Measurements from ENCODE around the gene PAIP2.
"Not testable (repeated sequence)": the region's sequence is repeated elsewhere in the genome, so short reads cannot be mapped to it uniquely, and the experiment has no call there.

Gene PAIP2

DNA sequence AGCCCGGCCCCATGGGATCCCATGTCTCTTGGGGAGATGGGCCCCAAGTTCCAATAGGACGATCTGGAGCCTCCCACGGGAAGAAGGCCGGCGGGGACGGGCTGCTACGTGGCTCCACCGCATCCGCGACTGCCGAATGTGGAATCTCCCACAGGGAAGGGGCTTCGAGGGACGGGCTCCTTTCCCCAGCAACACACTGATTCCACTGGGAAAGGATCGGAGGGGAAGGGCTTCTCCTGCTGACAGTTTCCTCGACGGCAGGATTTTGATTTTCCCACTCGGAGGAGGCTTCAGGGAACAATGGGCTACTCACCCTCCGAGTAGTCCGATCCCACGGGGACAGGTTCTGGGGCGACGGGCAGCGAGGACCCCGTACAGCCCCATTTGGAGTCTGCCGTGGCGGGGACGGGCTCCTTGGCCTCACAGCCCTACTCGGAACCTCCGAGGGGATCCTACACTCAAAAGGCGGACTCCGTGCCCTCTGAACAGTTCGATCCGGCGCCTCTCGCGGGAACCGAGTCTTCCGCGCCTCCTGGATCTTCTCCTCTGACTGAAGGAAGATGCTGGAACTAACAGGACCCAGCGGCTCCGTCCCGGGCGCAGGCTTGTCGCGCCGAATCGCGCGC is 52.0 kb downstream of the PAIP2 start:
- DNase-seq = no peak

DNA sequence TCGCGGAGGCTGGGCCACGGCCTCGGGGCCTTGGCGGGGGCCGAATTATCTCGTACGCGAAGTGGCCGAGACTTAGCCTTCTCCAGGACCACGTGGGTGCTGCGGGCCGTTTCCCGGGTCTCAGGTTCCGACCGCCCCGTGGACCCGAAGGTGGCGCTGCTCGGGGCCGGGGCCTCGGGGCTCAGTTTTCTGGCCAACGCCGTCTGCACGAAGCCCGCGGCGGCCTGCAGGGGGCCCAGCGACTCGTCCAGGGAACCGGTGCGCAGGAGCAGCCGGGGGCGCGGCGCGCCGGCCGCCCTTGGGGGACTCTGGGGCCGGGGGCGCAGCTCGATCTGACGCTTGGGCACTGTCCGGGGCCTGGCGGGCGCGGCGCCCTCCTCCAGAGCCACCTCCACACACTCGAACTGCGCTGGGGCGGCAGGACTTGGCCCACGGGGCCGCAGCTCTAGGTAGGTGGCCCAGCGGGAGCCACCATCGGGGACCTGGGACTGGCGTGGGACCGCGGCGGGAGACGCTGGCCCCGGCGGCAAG is 52.5 kb downstream of the PAIP2 start:
- DNase-seq = peak in 1 of 2 experiments; percentile 30

DNA sequence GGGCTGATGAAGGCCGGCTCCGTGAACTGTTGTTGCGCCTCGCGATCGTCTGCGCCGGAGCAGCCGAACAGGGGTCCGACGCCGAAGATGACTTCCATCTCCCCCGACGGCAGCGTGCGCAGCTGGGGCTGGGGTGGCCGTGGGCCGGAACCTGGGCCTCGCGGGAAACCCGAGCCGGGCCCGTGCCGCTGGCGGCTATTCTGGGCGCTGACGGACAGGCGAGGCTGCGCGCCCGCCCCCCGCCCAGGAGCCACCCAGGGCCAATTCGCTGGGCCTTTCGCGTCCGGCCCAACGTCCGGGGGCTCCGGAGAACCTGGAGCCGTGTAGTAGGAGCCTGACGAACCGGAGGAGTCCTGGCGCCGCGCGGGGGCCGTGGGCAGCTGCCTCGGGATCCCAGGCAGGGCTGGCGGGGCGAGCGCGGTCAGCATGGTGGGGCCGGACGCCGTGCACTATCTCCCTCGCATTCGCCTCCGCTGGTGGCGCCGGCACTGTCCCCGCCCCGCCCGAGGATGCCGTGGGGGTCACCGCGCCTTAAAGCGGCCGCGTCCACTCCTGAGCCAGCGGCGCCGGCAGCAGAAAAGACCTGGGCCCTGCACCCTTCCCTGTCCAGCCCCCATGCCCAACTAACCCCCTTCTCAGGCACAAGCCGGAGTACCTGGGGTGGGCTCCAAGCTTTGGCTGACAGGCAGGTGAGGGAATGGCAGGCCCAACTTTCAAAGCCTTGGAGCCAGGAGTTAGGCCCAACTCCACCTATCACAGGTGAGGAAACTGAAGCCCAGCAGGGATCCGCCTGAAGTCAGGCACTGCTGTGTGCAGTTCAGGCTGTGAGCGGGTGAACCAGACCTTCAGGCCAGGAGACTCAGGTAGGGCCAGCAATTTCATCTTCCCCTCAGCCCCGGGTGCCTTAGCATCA is 53.3 kb downstream of the PAIP2 start, which contains the start of gene PROB1:
PROB1 (minus strand) TSS at position 451 of the 913 bp plus-strand sequence; CDS start at position 428, 23 bp downstream.
- DNase-seq = no peak

DNA sequence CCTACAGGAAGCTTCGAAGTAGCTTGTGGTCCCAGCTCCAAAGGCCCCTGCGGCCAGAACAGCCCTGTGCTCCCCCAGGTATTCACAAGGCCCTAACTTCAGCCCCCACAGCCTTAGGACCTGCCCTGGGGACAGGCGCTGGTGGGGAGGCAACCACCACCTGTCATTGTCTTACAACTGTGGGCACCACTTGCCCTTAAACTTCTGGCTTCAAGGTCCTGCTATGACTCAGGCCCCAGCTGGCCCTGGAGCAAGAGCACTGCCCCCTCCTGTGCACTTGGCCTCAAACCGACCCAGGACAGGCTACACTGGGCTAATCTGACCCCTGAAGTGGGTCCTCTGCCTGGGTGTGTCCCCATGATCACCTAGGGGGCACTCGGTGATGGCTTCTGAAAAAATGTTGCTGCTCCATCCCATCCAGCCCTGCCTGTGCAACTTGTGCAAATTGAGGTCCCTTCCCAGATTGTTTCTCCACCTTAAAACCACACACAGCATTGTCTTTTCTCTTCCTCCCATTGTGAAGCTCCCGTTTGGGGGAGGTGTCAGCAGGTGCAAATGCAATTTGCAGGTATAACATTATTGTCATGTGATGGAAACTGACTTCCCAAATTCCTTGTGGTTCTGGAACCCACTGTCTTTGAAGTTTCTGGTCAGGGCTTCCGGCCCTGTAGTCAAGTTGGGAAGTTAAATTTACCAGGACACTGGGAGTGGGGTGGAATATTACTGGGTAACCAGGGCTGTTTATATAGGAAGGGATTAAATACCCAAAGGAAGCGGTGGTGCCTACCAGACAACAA is 54.4 kb downstream of the PAIP2 start:
- no peak for DNase-seq

DNA sequence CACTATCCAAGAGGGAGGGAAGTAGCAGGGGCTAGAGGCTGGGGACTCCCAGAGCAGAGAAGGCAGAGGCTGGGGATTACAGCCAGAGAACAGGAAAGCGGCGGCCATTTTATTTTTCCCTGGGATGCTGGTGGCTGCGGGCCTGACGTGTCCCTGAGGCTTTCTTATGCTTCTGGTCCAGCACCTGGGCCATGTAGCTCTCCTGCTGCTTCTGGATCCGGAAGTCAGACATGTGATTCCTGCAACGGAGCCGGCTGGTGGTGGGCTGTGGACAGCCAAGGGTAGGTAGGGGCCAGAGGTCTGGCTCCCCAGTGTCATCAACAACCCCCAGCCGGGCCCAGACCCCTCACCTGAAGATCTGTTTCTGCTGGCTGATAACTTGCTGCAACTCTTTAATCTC is 55.0 kb downstream of the PAIP2 start:
- DNase-seq = no peak

DNA sequence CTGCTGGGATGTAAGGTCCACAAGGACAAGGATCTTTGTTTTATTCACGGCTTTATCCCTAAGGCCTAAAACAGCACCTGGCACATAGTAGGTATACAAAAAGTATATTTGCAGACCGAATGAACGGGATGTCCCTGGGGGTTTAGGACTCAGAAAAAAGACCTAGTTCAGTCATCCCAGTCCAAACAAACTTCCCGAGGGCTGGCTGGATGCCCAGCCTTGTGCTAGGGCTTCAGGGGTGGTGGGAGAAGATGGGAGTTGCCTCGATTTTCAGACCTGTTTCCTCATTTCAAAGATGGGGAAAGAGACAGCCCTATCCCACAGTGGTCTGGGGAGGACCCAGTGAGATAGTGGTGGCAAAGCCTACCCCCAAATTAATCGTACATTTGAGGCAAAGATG is 56.3 kb downstream of the PAIP2 start:
- DNase-seq = no peak

DNA sequence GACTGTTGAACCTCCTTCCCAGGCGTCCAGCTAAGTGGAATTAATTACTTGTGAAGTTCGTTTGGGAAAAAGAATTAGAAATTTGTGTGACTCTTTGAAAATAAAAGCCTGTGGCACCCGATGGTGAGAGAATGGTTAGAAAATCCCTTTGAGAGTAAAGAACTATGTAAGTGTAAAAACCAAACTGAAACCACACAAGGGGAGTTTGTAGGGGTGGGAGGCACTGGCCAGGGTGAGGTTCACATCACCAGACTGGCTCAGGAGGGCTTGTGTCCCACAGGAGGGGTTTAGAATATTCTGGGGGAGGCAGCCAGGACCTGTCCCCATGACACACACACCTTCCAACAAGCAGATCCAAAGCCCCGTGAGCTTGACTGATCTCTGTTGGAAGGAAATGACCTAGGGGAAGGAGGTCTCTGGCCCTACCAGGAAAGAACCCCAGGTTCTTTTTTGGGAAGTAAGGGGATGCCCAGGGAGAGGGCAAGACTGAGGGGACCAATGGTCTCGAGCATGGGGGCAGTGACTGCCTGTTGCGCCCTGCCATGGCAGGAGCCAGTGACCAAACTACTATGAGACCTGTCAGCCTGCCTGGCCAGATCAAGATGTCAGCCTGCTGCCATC is 58.0 kb downstream of the PAIP2 start:
- DNase-seq = no peak

DNA sequence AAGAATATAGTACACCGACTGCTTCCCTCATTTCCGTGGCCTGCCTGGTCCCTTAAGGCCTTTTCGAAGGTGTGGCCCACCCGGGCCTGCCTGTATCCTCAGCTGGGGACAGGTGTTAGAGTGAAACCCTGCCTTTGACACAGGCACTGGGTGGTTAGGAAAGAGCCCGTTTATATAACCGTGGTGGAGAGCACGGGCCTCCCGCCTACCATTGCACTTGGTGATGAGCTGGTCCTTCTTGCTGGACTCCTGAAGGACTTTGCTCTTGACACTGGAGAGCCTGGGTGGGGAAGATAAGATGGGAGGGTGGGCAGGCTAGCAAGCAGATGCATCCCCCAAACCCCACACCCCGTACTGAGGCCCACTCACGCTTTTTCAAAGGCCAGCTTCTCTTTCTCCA is 59.9 kb downstream of the PAIP2 start:
- no peak for DNase-seq

DNA sequence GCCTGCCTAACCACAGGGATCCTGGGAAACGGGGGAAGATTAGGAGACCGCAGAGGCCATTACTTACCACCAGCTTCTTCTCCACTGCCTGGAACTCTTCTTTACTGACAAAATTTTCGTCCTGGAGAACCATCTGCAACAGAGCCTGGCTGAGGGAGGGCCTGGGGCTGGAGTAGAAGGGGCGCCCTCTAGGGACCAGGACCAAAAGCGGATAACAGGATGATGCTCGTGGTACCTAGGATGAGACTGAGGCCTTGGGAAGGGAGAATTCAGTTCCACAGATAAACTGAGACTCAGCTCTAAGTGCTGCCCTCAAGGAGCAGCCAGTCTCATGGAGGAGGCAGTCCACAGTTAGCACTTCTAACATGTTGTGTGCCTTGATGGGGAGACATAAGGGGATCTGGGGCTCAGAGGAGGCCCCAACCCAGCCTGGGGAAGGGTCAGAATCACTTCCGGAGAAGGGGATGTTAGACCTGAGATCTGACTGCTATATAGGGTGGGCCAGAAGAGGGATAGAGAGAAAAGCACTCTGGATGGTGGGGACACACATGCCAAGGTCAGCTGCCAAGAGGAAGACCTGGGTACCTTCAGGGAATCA is 61.0 kb downstream of the PAIP2 start:
- DNase-seq = peak; percentile 72 to 80

DNA sequence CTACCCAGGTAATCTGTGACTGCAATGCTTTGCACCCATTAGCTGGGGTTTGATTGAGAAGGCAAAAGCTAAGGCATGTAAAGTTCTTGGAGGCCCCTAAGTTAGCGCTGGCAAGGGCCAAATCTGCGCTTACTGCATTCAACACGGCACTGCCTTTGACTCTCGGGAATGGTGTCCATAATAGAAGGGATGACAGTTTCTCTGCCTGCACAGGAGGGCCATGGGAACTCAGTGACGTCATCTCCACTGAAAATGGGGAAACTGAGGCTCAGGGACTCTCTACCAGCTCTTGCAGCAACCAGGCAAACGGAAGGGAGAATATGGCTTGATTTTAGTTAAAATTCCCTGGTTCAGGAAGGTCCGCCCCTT is 61.7 kb downstream of the PAIP2 start:
- no peak for DNase-seq

DNA sequence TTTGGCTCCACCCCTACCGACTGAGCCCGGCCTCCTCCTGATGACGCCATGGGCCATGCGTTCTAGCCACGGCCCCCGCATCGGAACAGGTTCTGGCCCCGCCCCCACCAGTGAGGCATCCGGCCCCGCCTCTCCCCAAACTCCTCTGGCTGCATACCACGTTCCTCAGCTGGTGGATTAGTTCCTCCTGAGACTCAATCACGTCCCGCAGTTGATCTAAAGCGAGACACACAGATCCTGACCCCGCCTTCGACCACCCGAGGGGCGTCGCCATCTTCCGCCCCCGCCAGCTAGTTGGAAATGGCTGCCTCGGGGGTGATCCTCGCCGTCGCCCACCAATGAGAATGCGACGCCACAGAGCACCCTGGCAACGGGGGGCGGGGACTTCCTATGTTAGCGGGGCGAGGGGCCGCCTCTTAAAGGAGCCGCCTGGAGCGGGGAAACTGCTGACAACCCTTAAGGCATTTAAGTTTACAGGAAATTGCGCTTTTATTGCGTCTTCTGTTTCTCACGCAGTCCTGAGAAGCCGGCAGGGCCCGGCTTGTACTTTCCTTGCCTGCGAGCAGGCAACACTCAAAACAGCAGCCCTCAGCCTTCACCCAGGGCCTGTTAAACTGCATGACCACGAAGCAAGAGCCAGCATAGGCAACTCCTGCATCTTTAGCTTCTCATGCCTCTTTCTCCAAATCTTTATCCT is 62.3 kb downstream of the PAIP2 start, which contains the start of gene SPATA24:
SPATA24 (minus strand) TSS at position 303 of the 697 bp plus-strand sequence; CDS start at position 274, 29 bp downstream.
- DNase-seq = peak; percentile 97

DNA sequence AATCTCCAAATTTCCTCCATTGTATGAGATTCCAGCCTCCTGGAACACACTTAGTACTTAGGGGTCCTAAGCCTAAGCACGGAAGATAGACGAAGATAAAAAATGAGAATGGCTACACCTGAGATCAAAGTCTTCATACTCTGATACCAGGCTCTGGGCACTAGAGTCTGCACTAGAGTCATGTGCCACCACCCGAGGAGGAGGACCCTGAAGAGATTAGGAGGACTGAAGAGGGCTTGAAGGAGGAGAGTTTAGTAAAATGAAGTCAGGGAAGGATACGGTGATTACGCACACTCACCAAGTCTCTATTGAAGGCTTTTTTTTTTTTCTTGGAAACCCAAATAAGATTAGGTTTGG is 62.8 kb downstream of the PAIP2 start:
- no peak for DNase-seq

DNA sequence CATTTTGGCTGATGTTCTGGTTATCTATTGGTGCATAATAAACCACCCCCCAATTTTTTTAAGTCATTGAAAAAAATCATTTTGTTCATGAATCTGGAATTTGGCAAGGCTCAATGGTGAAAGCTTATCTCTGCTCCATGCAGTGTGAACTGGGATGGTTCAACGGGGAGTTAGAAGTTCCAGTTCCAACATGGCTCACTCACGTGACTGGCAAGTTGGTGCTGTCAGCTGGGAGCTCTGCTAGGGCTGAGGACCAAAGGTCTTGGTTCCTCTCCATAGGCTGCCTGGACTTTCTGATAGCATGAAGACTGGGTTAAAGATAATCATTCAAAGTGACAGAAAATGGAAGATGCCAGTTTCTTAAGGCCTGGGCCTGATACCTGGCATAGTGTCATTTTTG is 65.3 kb downstream of the PAIP2 start:
- DNase-seq = no peak

DNA sequence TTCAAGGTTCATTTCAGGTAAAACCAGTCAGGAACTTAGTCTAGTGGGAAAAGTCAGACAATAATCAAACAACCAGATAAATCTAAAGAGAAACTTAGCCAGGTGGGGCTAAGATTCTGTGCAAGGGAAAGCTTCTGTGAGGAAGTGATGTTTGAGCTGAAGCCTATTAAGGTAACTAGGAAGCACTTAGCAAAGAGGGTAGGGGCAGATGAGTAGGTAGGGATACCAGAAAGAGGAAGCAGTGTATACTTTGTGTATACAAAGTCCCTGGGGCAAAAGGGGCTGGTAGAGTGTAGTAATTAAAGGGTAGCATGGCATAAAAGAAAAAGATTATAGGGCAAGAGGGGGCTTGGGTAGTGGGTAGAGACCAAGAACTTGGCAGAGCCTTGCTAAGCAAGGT is 65.9 kb downstream of the PAIP2 start:
- DNase-seq = peak; percentile 44 to 51

DNA sequence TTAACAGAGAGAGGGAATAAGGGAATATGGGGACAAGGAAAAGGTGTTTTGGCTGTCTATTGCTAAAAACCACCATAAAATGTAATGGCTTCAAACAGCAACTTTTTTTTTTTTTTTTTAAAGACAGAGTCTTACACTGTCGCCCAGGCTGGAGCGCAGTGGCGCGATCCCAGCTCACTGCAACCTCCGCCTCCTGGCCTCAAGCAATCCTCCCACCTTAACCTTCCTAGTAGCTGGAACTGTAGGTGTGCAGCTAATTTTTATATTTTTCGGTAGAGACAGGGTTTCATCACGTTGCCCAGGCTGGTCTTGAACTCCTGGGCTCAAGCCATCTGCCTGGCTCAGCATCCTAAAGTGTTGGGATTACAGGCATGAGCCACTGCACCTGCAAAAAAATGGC is 66.5 kb downstream of the PAIP2 start:
- DNase-seq = no peak

DNA sequence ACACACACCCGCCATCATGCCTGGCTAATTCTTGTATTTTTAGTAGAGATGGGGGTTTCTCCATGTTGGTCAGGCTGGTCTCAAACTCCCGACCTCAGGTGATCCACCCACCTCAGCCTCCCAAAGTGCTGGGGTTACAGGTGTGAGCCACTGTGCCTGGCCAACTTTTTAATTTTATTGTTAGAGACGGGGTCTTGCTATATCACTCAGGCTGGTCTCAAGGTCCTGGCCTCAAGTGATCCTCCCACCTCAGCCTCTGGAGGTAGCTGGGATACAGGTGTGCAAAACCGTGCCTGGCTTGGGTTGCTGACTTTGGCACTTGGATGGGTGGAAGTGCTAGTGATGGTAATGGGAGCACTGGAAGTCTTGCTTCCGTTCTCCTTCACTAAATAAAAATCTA is 67.5 kb downstream of the PAIP2 start:
- not testable (repeated sequence) for DNase-seq

DNA sequence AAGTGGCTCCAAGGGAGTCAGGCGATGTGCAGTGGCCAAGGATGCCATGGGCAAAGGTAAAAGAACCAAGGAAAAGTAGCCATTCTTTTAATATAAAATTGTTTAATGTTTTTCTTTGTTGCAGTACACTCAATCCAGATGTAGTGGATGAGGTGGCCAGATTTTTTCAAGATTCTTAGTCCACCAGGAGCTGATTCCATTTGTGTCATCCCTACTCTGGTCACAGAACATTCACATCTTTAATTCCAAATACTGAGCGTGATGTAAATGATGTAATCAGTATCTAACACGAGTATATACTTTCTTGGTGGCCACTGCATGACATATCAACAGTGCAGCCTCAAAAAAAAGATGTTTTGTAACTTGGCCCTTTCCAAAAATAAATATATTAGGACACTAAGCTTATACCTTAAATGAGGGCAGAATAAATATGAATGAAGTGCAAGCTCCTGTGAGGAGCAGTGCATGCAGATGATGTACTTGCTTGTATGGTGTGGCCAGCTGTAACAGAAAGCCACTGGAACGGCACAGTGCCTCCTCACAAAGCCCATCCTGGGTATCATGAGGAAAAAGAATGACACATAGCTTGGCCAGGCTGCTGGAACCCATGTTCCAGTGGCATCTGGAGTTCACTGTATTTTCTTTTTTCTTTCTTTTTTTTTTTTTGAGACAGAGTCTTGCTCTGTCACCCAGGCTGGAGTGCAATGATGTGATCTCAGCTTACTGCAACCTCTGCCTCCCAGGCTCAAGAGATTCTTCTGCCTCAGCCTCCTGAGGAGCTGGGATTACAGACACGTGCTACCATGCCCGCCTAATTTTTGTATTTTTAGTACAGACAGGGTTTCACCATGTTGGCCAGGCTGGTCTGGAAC is 68.7 kb downstream of the PAIP2 start:
- no peak for DNase-seq

DNA sequence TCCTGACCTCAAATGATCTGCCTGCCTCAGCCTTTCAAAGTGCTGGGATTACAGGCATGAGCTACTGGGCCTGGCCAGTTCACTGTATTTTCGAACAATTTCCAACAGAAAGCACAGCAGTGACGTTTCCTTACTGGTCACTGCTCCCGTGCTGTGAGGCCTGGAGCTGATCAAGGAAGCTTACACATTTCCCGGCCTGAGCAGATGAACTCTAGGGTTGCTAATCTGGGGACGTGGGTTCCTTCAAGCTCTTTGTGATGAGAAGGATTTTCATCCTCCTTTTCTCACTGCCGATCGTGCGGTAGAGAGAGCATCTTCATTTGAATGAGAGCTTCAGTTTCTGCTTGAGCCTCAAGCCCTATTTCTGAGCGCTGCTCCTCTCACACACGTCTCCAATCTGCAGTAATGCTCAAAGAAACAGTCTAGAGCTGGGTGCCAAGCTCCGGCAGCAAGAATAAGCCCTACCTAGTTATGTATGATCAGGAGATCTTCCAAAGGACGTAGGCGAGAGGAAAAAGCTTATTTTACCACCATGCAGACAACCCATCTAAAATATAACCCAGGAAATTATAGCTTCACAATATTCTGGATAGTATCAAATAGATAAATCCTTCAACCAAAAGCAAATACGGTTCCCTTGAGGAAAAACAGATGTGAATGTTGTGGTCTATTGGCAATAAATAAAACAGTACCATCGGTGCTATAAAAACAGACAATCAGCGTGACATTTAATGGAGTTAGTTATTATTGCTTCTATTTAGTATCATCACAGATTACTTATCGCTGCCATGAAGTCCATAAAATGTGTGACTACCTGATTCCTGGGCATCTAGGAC is 69.6 kb downstream of the PAIP2 start:
- DNase-seq = no peak

DNA sequence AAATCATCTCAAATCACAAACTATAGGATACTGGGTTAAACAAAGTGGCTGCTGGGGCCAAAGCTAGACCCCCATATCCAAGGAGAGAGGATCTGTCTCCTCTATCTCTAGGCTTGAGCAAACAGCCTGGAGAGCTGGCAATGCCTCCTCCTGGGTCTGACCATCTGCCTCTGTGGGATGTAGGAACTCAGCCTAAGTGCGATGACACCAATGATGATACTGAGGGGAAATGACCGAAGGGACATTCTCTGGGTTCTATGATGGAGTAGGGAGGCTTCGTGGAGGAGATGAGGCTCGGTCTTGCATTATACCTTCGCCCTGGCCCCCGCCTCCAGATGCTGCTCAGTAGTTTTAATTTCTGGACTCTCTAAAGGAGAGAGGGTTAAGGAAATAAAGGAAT is 71.5 kb downstream of the PAIP2 start:
- no peak for DNase-seq

DNA sequence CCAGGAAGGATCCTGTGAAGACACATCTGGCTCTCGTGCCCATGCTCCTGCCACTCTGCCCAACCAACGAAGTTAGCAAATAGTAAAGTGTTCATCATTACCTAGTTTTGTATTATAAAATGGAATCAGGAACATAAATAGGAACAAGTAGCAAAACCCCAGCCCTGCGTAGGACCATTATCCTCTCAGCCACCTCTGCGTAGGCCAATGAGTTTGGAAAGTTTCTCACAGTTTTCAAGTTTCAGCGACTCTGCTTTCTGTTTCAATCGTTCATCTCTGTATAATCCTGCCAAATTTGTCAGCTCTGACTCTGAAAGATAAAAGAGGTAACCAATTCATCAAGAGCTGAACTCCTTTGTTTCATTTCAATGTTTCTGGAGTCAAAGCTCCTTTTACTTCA is 72.3 kb downstream of the PAIP2 start:
- DNase-seq = no peak

All from Kasumi-1 (cell line).